Right ventricle myocardium superior (tissue), 1 donor: ENCODE measurements around the gene PROM1. TPM values are rescaled to one million over a fixed set of nuclear protein-coding genes. Genes with fewer than 3 reads are reported as not detected.

Source experiments
- ATAC-seq: fragments of 200-7000 bp; cut with Tn5 transposase; one replicate; pipeline ENCODE4 v1.9.1; 2020; ENCODE audit warnings: mild to moderate bottlenecking; ENCODE audit not compliant: poor library complexity
- DNase-seq: peaks from one replicate; pipeline ENCODE4 v3.0.0-alpha.2; 2020
- intact Hi-C: fragments of 100-400 bp; cut with DNase I; formaldehyde crosslinking; loops from one replicate; pipeline ENCODE4 v1.11.2; 2022
- total RNA-seq: library from RNA; stranded (reverse); fragmentation: NEBNext Ultra II Directional; extraction: Animal tissue kit (Norgen Biotek cat#: 25700); gene quantifications from one replicate; pipeline ENCODE4 v1.2.1, GENCODE V29; 2021
- donor health status: DM: no; HTN: yes; CAD: no; lungs with severe emphysema.

The PROM1 gene
- total RNA-seq, 1 donor from 2014 or later: 2.1 TPM

DNA sequence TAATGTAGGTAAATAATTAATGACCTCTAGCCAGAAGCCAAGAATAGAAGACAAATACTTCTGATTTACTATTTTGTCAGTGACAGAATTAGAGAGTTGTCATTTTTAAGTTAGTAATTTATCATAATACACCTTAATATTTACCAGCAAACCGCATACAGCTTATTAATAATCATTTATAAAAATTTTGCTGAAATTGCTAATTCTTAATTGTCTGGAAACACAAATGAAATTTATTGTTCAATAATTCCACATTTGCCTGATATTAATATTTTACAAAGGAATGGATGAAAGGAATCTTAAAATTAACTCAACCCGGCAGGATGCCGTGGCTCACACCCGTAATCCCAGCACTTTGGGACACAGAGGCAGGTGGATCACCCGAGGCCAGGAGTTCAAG is 44.7 kb downstream of the PROM1 start:
- ATAC-seq (no peak), DNase-seq (no peak)
- intact Hi-C loops: no loop called here

GRCh38 chr4:16037901-16038300 is 45.9 kb downstream of the PROM1 start:
- DNase-seq (no peak), ATAC-seq (no peak)
- intact Hi-C loops: no loop called here

DNA sequence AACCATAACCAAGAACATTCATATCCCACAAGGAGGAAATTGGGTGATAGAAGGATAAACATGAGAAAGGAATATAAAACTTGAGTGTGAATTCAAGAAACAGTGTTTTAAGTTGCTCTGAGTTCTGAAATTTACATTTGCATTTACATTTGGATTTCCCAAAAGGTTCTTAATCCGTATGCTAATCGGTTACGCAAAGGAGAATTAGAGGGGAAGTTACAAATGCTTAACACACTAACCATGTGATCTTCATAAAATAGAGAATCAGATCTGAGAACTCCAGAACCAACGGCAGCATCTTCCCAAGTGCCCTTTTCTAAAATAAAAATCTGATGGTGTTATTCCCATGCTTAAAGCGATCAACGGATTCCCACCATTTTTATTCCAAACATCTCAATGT is 48.0 kb downstream of the PROM1 start:
- intact Hi-C loops: no loop called here
- DNase-seq (no peak), ATAC-seq (no peak)

- DNase-seq (no peak), ATAC-seq (peak; percentile 49)
- intact Hi-C loops: no loop called here
Measured at GRCh38 chr4:16034010-16034748, 49.6 kb downstream of the PROM1 start.

DNA sequence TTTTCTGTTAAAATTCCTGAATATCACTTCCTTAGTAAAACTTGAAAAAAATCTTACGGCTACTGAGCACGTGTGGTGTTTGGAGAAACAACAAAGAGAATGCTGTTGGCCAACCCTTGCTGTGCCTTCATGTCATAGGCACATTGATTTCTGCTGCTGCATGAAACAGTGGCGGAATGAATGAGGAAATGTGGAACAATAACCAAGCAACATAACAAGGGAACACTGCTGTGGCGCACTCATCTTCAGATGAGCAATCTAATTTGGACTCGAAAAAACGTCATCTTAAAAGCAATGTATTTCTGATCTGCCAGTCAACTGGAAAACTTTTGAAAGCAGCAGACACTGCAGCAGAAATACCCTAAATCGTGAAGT is 51.4 kb downstream of the PROM1 start:
- DNase-seq (no peak), ATAC-seq (no peak)

GRCh38 chr4:16031546-16032395 is 52.1 kb downstream of the PROM1 start:
- ATAC-seq (no peak), DNase-seq (no peak)
- intact Hi-C loops: no loop called here

More for the DNA sequence above, 51.4 kb downstream of the PROM1 start:
- intact Hi-C loops: no loop called here

DNA sequence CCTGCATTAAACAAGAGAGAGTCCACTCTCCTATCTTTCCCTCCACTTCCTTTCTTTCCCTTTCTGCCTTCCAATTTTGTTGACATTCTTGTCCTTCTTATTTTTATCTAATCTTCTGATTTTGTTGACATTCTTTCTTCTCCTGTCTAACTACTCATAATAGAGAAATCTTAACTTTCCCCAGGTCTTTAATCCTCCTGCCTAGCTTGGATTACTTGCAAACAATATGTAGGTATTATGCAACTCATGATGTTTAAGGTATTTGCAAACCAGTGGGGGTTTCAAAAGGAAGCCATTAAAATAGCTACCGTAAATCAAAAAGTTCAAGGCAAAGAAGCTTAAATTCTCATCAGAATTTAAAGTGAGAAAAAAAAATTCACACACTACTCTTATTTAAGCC is 53.9 kb downstream of the PROM1 start:
- DNase-seq: no peak
- no peak for ATAC-seq
- intact Hi-C loops: loop anchor here (5.0 to 10.0 kb wide), 2 partner anchors 175 to 232 kb away; no protein-coding TSS in a partner anchor

GRCh38 chr4:16029262-16029661 is 54.6 kb downstream of the PROM1 start:
- intact Hi-C loops: loop anchor here (5.0 to 10.0 kb wide), 2 partner anchors 176 to 233 kb away; no protein-coding TSS in a partner anchor
- no peak for DNase-seq
- ATAC-seq: no peak

DNA sequence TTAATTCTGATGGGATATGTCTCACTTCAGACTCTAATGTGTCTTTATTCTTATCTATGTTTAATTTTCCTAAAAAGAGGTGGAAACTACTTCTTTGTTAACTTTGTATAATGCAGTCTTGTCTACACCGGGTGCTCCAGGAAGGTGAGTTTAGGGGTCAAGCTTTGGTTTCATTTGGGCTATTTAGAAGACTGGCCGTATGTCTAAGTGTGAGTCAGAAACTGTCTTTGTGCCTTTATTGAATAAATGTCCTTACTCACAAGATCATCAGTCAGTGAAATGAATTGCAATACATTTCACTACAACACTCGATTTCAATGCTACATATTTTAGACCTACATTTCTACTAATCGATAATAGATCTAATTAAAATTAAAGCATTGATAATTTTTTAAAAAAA is 56.2 kb downstream of the PROM1 start:
- DNase-seq: no peak
- ATAC-seq: no peak
- intact Hi-C loops: loop anchor here (5.0 to 10.0 kb wide), 2 partner anchors 177 to 235 kb away; no protein-coding TSS in a partner anchor

- DNase-seq: no peak
- ATAC-seq: no peak
- intact Hi-C loops: loop anchor here (5.0 to 10.0 kb wide), 2 partner anchors 178 to 235 kb away; no protein-coding TSS in a partner anchor
Measured at GRCh38 chr4:16027114-16027513, 56.7 kb downstream of the PROM1 start.

- intact Hi-C loops: loop anchor here (5.0 to 10.0 kb wide), 2 partner anchors 179 to 236 kb away; no protein-coding TSS in a partner anchor
- peak; percentile 56 for ATAC-seq
- no peak for DNase-seq
Measured at GRCh38 chr4:16026160-16026761, 57.6 kb downstream of the PROM1 start.

GRCh38 chr4:16025268-16025667 is 58.6 kb downstream of the PROM1 start:
- no peak for ATAC-seq
- no peak for DNase-seq
- intact Hi-C loops: loop anchor here (5.0 to 10.0 kb wide), 2 partner anchors 180 to 237 kb away; no protein-coding TSS in a partner anchor

DNA sequence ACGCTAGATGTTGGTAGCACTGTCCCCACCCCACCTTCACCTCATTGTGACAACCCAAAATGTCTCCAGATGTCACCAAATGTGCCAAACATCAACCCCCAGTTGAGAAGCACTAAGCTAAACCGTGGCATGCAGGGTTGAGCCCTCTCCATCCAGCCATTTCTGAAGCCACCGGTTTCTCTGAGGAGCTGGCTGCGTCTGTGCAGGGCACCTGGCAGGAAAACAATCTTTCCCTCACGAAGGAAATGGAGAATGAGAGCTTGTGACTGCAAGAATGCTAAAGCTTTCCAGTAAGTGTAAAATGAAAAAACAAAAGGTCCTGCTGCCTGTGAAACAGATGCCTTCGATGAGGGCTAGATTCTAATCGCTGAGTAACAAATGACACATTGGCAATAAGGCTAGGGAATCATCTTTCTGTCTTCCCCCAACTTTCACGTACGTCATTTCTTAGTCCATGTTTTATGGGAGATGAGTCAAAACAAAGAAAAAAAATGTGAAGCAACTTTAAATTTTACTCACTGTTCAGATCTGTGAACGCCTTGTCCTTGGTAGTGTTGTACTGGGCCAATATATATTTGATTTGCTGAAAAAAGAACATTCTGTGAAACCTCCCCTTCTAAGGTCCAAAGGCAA is 59.9 kb downstream of the PROM1 start:
- ATAC-seq (no peak), DNase-seq (no peak)
- intact Hi-C loops: loop anchor here (10.0 kb wide), 1 partner anchor 181 kb away; no protein-coding TSS in a partner anchor

DNA sequence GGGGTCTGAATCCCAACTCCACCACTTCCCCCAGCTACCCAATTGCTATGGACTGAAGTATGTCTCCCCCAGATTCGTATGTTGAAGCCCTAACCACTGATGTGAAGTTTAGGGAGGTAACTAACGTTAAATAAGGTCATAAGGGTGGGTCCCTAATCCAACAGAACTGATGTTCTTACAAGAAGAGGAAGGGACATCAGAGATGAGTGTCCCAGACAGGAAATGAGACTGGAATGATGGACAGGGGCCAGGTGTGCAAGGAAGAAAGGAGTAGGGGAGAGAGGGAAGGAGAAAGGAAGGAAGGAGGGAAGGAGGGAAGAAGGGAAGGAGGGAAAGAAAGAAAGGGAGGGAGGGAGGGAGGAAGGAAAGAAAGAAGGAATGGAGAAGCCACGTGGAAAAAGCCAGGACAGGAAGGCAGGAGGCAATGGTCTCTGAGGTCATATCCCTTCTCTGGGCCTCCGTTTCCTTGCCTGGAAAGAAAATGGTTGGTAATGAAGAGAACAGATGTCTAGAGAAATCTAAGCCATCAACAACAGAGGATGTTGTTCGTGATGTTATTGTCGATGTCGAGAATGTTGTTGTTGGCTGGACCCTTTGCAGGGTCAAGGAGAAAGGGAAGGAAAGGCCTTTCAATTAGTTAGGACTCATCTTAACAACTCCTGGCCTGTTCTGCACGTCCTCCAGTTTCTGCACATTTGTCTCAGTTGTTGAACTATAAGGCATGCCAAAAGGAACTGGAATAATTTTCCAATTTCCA is 61.8 kb downstream of the PROM1 start:
- intact Hi-C loops: loop anchor here (10.0 kb wide), 1 partner anchor 183 kb away; no protein-coding TSS in a partner anchor
- DNase-seq (no peak), ATAC-seq (peak; percentile 57)

GRCh38 chr4:16019649-16020048 is 64.2 kb downstream of the PROM1 start:
- intact Hi-C loops: loop anchor here (10.0 kb wide), 1 partner anchor 185 kb away; no protein-coding TSS in a partner anchor
- DNase-seq (no peak), ATAC-seq (no peak)

DNA sequence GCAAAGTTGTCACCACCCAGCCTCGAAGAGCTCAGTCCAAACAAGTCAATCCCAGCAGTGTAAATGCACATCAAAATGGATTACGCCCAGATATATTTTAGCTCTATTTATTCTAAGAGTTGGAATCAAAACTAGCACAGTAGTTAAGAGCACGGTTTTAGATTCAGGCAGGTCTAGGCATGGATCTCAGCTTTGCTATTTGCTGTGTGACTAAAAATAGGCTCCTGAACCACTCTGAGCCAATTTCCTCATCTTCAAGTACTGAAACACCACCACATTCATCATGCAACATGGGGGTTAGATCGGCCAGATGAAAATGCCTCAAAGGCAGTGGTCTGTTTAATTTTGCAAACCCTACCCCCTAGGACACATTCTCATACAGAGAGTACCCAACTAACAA is 65.0 kb downstream of the PROM1 start:
- intact Hi-C loops: no loop called here
- DNase-seq (no peak), ATAC-seq (no peak)

GRCh38 chr4:16018061-16018676 is 65.7 kb downstream of the PROM1 start:
- ATAC-seq (no peak), DNase-seq (no peak)
- intact Hi-C loops: no loop called here
